Kidney (tissue), 14 donors: ENCODE results near the gene TRIM40. TPM values are rescaled to one million over a fixed set of nuclear protein-coding genes. Genes with fewer than 3 reads are reported as not detected.

Experiments used
- DNase-seq, 5 donors: peaks; one replicate each; pipeline ENCODE4 v3.0.0-alpha.2; 2013 to 2020
- FAIRE-seq: peaks from 2 replicates; lab custom pipeline; 2012; peaks lifted over from hg19 to GRCh38; lab: Jason Lieb, UNC
- H3K27ac ChIP-seq, 2 donors: one replicate each; pipeline ENCODE4 v1.7.0; 2013; ENCODE audit warnings: low read depth in 2 of 2, low read length in 2 of 2, inconsistent platforms in 1 of 2
- H3K27me3 ChIP-seq: one replicate; pipeline ENCODE4 v1.7.1; 2013; ENCODE audit warnings: low read length, inconsistent platforms; ENCODE audit not compliant: control insufficient read depth, insufficient read depth
- H3K36me3 ChIP-seq, 3 donors: one replicate each; pipeline versions ENCODE4 v1.7.0 to v1.7.1; 2013; ENCODE audit warnings: low read length in 3 of 3, control low read depth in 1 of 3, inconsistent platforms in 1 of 3; ENCODE audit not compliant: insufficient read depth in 3 of 3, control insufficient read depth in 2 of 3
- H3K4me1 ChIP-seq, 3 donors: one replicate each; pipeline versions ENCODE4 v1.7.0 to v1.7.1; 2013; ENCODE audit warnings: low read length in 3 of 3, inconsistent platforms in 1 of 3, low read depth in 1 of 3; ENCODE audit not compliant: control insufficient read depth in 2 of 3, insufficient read depth in 2 of 3
- H3K4me3 ChIP-seq, 3 donors: one replicate each; pipeline versions ENCODE4 v1.7.0 to v1.8.1; 2013; ENCODE audit warnings: low read length in 3 of 3, control low read depth in 1 of 3, inconsistent platforms in 1 of 3
- H3K9ac ChIP-seq, 3 donors: one replicate each; pipeline versions ENCODE4 v1.7.0 to v1.7.1; 2013; ENCODE audit warnings: low read length in 3 of 3, control low read depth in 1 of 3, inconsistent platforms in 1 of 3
- H3K9me3 ChIP-seq, 3 donors: one replicate each; pipeline versions ENCODE4 v1.7.0 to v1.7.1; 2013; ENCODE audit warnings: low read length in 3 of 3, control low read depth in 1 of 3, inconsistent platforms in 1 of 3; ENCODE audit not compliant: control insufficient read depth in 2 of 3, insufficient read depth in 1 of 3
- CTCF ChIP-seq: IDR thresholded peaks from 3 replicates; pipeline ENCODE4 v1.5.1; 2012; ENCODE audit warnings: mild to moderate bottlenecking, moderate library complexity, borderline replicate concordance; ENCODE audit not compliant: insufficient read depth; ENCODE audit errors: extremely low read depth
- intact Hi-C: fragments of 100-400 bp; cut with DNase I; formaldehyde crosslinking; loops from one replicate; pipeline ENCODE4 v1.11.1; 2022
- polyA plus RNA-seq: library from polyadenylated mRNA; stranded (reverse); fragments of 350-450 nt; fragmentation: Illumina TruSeq; extraction: RNeasy Lipid Tissue Mini Kit (QIAGEN cat#74804); gene quantifications from one replicate; pipeline ENCODE4 v1.2.3, GENCODE V29; 2014; ENCODE audit warnings: low read depth, low replicate concordance; ENCODE audit not compliant: insufficient read depth
- total RNA-seq: library from RNA; stranded (reverse); fragmentation: NEBNext Ultra II Directional; extraction: Animal tissue kit (Norgen Biotek cat#: 25700); gene quantifications from one replicate; pipeline ENCODE4 v1.2.1, GENCODE V29; 2021
- donor health status: control.
- donor health status: control.
- donor health status: control.
- donor health status: control.
- donor health status: control.
- donor health status: DM: yes; HTN: yes; CAD: no.
- donor health status: Normal renal cell carcinoma (clear cell type).

TRIM40 gene
- total and polyA plus RNA-seq, 2 donors from 2014 or later: not detected

GRCh38 chr6:30129265-30130178, 6.4 kb upstream of the TRIM40 start:
- no peak for FAIRE-seq
- Histone ChIP-seq H3K9me3 (no peaks in the 10 kb centered on the region), H3K4me1 (peaks cover 0 to 7% (median 0%) of the 10 kb centered on the region in 3 donors), H3K4me3 (no peak overlapping the region), H3K36me3 (no peaks in the 10 kb centered on the region), H3K27ac (no peak overlapping the region), H3K9ac (no peak overlapping the region), H3K27me3 (peaks cover 37% of the 10 kb centered on the region)
- TF ChIP-seq CTCF: no peak
- intact Hi-C loops: no loop called here
- no peak for DNase-seq

- intact Hi-C loops: no loop called here
- Histone ChIP-seq H3K27me3 (peaks cover 37% of the 10 kb centered on the region), H3K9ac (no peak overlapping the region), H3K9me3 (no peaks in the 10 kb centered on the region), H3K4me1 (peaks cover 0 to 7% (median 0%) of the 10 kb centered on the region in 3 donors), H3K4me3 (no peak overlapping the region), H3K36me3 (no peaks in the 10 kb centered on the region), H3K27ac (no peak overlapping the region)
- FAIRE-seq (no peak), DNase-seq (no peak)
- no peak for TF ChIP-seq CTCF
Observed at GRCh38 chr6:30130179-30130679, 5.7 kb upstream of the TRIM40 start.

GRCh38 chr6:30130887-30131862, 4.8 kb upstream of the TRIM40 start:
- peak; percentile 35 for FAIRE-seq
- H3K9me3 ChIP-seq: no peaks in the 10 kb centered on the region
- peak overlapping the region in 1 of 3 donors; percentile 8 for H3K4me3 ChIP-seq
- peaks cover 36% of the 10 kb centered on the region for H3K27me3 ChIP-seq
- no peaks in the 10 kb centered on the region for H3K36me3 ChIP-seq
- intact Hi-C loops: no loop called here
- peaks cover 0 to 7% (median 0%) of the 10 kb centered on the region in 3 donors for H3K4me1 ChIP-seq
- peak; percentile 66 to 91 (median 69) for DNase-seq
- no peak overlapping the region for H3K9ac ChIP-seq
- TF ChIP-seq CTCF: peak; percentile 99
- H3K27ac ChIP-seq: no peak overlapping the region
